ENCODE data around the gene FAM217B.
"Not testable (repeated sequence)": the region's sequence is repeated elsewhere in the genome, so short reads cannot be mapped to it uniquely, and the experiment has no call there.

The FAM217B gene

GRCh38 chr20:59939052-59939878 is 924 bp upstream of the FAM217B start:
- no peak for DNase-seq

GRCh38 chr20:59939879-59940128 is 385 bp upstream of the FAM217B start:
- DNase-seq = no peak

- DNase-seq = no peak
These were observed 736 bp downstream of the FAM217B start for GRCh38 chr20:59940956-59941294.

DNA sequence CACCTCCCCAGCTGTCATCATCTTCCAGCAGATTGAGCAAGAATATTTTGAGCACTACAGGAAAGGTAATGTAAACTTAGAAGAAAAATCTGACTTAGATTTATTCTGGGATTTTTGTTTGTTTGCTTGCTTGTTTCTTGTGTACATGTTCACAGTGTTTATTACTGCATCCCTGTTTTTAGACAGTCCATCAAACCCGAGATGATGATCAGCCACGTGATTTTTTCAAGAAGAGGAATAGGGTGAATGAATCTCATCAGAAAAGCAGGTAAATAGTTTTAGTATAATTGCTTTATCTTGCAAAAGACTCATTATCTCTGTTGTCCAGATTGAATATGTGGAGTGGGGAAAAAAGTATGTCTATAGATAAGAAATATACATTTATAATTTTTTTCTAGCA is 2.1 kb downstream of the FAM217B start:
- no peak for DNase-seq

DNA sequence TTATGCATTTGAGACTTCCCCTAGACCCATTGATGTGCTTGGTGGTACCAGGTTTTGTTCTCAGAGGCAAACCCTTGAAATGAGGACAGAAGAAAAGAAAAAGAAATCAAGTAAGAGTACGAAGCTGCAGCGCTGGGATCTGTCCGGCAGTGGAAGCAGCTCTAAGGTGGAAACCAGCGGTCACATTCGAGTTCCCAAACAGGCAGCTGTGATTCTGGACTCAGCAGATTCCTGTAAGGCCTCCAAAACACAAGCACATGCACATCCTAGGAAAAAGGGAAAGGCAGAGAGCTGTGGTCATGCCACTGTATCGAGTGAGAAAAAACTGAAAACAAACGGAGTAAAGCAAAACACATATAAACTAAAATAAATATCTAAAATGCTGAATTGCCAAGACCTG is 4.5 kb downstream of the FAM217B start:
- DNase-seq = no peak

DNA sequence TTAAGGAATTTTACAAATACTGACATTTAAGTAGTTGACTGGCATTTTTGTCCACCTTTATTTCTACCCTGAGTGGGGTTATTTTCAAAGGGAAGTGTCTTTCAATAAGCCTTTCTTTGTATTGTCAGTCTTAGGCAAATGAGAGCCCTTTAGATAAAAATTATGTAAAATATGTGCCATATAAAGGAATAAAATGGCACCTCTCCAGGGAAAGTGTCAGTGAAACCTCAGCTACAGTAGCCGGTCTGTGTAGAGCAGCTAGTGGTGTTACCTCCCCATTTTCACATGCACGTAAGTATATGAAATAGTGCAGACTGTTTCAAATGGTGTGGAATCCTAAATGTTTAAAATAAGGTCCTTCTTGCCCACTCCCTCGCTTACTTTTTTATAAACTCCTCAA is 5.0 kb downstream of the FAM217B start:
- DNase-seq = no peak

DNA sequence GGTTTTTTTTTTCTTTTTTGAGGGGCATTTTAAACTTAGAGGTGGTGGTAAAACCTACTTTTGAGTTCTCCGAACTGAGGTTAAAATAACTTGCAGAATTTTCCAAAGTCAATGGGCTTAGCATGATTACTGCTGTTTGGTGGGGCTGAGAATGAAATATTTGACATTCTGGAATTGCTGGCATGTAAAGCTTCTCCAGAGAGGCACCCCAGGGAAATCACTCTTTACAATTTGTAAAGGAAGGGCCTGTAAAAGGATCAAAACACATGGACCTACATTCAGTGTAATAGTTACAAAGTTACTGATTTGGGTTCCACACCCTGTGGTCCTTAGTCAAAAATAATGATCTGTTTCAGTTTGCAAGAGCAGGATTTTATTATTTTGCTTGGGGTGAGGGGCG is 5.5 kb downstream of the FAM217B start:
- no peak for DNase-seq

DNA sequence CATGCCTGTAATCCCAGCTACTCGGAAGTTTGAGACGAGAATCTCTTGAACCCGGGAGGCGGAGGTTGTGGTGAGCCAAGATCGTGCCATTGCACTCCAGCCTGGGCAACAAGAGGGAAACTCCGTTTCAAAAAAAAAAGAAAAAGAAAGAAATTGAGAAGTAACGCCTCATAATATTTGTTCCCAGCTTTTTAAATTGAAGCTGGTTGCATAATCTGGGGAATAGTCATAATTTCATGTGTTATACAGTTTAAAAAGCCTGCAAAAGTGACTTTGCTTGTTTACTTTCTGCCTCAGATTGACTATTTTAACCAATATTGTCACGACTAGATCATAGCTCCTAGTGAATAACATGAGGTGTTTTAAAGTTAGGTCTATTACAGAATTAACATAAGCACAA is 7.2 kb downstream of the FAM217B start:
- no peak for DNase-seq

DNA sequence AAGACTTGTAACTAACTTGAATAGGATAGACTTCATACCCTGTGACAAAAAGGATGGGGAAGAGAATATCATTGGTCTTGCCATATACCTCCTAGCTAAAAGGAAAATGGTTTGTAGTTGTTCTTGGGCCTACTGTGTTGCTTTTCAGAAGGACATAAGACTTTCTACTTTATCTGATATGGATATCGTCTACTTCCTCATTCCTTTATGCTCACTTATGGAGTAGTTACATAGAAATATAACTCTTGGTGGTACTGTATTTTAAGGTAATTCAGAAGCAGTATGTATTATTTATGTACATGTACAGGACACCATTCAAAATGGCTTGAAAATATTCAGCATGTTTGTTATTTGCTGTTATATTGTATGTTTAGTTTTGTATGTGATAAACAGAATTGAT is 8.0 kb downstream of the FAM217B start:
- DNase-seq = no peak

DNA sequence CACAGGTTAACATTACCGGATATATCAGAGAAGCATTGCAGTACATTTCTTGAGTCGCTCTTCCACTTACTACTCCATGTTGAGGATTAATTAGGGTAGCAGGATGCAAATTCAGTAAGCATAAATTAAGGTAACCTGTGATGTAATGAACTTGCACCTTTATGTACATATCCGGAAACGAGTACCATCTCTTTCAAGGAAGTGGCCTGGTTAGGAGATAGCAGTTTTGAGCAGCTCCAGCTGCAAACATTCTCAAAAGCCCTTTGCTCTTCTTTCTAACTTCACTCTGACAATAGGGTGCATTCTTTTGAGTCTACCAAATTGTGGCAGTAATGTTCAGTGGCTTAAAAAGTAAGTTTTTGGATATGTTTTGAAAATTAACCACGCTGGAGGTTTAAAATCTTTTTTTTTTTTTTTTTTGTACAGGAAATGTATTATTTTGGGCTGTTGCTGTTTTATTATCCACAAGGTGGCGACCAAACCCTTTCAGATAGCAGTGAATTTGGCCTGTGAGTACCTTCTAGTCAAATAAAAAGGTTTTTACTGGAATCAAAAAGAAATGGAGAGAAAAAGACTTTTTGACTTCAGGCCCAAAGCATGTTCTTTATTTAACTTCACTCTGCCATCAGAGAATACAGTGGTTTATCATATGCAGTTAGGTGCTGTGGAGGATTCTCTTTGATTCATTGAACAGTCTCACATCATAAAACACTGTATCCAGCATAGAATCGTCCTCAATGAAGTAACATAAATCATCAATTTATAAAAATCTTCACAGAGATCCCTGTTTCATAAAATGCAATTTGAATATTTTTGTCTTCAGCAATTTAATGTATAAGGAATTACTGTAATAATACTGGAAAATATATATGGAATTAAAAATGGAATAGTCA is 8.9 kb downstream of the FAM217B start:
- peak; percentile 30 for DNase-seq

GRCh38 chr20:59949911-59950310 is 9.7 kb downstream of the FAM217B start:
- no peak for DNase-seq

GRCh38 chr20:59954718-59955117 is 14.5 kb downstream of the FAM217B start:
- no peak for DNase-seq

- DNase-seq = no peak
These were observed 15.1 kb downstream of the FAM217B start for GRCh38 chr20:59955131-59955796.

DNA sequence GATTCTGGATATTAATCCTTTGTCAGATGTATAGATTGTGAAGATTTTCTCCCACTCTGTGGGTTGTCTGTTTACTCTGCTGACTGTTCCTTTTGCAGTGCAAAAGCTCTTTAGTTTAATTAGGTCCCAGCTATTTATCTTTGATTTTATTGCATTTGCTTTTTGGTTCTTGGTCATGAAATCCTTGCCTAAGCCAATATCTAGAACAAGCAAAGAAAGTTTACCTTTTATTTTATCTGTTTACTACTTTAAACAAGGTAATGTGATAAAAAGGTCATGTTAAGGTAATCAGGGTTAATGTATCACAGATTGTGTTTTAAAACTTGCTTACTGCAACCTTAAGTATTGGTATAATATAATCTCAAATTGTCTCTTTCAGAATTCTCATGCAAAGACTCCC is 17.4 kb downstream of the FAM217B start:
- DNase-seq = not testable (repeated sequence)

GRCh38 chr20:59958123-59958522 is 17.9 kb downstream of the FAM217B start, which contains the start of gene CDH26:
TSS of gene CDH26 (plus strand) at chr20:59958423. CDS start at chr20:59958727, 304 bp downstream.
- no peak for DNase-seq

DNA sequence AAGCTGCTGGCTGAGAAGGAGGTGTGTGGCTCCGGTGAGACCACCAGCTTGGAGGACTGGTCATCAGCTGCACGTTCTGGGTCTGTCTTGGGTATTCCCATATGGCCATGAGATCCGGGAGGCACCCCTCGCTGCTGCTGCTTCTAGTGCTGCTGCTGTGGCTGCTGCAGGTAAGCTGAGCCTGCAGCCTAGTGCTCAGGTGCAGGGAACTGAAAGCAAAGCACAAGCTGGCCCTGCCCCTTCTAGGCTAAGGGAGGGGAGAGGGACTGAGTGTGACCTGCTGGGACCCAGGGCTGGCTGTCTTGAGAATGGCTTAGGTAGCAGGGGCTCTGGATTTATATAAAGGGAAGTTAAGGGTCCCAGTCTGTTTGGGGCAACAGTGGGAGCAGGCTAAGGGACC is 18.4 kb downstream of the FAM217B start:
- no peak for DNase-seq

GRCh38 chr20:59961423-59961822 is 21.2 kb downstream of the FAM217B start:
- DNase-seq = no peak

DNA sequence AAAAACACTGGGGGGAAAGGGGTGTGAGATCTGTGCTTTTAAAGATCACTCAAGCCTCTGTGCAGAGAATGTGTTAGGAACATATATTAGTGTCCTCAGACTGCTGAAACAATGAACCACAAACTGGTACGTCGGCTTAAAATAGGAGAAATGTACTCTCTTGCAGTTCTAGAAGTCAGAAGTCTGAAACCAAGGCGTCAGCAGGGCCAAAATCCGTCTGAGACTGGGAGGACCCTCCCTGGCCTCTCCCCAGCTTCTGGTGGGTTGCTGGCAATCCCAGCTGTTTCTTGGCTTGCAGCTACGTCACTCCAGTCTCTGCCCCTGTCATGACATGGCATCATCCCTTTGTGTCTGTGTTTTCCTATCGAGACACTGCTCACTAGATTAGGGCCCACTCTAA is 22.0 kb downstream of the FAM217B start:
- no peak for DNase-seq

GRCh38 chr20:59966428-59966827 is 26.2 kb downstream of the FAM217B start:
- DNase-seq = no peak

DNA sequence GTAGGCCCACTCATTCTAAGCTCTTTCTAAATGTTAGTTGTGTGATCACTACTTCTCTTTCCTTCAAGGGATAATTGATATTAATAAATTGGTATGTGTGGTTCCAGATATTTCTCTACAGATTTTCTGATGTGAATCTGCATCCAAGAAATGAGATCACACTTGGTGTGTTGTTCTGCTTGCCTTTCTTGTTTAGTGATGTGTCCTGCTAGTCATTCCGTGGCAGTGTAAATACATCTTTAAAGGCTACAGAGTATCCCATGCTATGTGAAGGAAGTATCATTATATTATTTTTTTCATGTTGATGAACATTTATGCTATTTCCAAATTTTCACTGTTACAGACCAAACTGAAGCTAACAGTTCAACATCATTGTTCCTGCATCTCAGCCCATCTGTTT is 31.2 kb downstream of the FAM217B start:
- DNase-seq = no peak

- DNase-seq = no peak
These were observed 32.0 kb downstream of the FAM217B start for GRCh38 chr20:59972037-59972801.

GRCh38 chr20:59976156-59976782 is 36.1 kb downstream of the FAM217B start:
- no peak for DNase-seq

GRCh38 chr20:59977086-59977485 is 36.9 kb downstream of the FAM217B start:
- no peak for DNase-seq

All from effector CD4-positive, alpha-beta T cell (primary cell).